NCI-H510A (cell line): ENCODE results near the gene COL12A1.

Source experiments
- DNase-seq: peaks from one replicate; lab custom pipeline; 2025; lab: John Stamatoyannopoulos, UW

Gene COL12A1

DNA sequence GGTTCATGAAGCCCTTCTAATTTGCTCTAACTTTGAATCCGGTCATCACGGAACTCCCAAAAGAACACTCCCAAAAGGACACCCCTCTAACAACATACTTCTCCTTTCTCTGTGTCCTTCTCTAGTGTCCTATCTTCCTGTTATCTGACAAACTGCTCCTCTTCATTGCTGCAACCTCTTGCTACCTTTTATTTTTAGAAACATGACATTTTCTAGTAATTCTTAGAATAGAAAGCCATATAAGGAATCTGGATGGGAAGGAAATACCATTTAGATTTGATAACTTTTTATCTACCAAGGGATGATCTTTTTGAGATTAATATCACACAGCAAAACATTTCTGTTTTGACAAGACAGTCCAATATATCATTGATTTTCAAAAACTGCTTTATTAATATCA lies 63.1 kb downstream of the COL12A1 start:
- DNase-seq, result no peak

DNA sequence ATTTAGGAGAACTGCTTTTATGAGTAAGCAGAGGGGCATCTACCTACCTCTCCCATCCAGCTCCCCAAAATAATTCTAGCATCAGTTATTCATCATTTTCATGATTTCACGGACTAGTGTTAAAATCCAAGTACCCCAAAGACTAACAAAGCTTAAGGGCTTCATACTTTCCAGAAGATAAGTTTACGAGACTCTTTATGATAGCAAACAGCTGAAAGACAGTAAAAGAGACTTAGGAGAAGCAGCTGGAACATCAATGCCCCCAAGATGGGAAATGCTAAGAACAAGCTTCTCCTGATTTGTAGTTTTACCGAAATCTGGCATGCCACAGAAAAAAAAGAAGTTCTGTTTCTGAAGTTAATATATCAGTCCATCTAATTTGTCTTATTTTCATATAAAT lies 70.0 kb downstream of the COL12A1 start:
- no peak for DNase-seq

DNA sequence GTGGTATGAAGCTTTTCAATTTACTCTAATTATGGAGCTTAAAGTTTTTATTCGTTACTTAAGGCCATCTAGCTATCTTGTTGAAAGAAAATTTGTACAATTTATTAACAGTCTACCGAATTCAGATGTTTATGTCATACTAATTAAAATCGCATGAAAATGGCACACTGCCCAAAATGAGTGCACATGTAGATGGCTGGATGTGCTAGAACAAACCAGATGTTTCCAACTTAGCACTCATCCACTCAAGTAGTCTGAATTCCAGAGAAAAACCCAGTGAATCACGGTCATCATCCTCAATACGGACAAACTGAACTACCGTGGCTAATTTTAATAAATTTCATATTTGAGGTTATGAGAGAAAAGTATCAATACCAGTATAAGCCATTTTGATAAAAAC lies 70.4 kb downstream of the COL12A1 start:
- no peak for DNase-seq

DNA sequence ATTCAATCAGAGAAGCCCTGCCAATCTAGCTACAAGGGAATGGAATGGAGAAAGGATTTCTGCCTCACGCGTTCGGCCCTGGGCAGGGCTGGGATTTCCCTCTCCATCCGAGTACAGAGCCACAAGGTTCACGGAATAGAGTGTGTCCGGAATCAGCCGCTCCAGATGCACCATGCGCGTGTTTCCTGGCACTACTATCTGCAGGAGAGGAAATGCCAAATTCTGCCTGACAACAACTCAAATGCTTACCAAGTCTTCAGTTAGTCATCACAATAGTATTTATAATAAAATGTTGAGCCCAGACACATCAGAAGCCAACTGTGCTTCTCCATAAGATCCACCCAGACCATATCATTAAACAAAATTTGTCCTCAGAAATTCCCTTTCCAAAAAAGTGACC lies 75.1 kb downstream of the COL12A1 start:
- DNase-seq, result no peak

DNA sequence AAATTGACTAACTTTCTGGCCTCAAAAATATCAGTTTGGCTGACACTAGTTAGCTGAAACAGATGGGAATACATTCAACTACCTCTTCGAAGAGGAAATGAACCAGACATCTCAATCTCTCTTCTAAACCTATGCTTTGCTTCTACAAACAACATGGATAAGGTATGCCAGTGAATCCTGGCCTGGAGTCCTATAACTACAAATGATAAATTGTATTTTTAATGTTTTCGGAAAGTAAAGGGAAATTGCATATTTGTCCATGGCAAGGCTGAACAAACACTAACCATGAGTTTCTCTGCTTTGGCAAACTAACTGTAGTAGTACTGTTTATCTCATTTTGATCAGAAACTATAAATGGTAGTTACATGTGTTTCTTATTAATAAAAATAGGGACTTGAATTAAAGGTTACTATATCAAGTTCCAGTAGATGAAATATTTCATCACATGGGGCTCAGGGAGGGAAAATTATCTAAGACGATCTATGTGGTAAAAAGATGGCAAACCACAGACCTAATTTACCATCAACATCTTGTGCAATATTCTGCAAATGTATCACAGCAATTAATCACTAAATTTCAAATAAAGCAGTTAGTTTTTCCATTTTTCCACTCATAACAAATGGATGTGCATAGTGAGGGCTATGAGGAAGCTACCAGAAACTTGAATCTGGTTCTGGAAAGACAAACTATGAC lies 76.8 kb downstream of the COL12A1 start:
- DNase-seq, result no peak

DNA sequence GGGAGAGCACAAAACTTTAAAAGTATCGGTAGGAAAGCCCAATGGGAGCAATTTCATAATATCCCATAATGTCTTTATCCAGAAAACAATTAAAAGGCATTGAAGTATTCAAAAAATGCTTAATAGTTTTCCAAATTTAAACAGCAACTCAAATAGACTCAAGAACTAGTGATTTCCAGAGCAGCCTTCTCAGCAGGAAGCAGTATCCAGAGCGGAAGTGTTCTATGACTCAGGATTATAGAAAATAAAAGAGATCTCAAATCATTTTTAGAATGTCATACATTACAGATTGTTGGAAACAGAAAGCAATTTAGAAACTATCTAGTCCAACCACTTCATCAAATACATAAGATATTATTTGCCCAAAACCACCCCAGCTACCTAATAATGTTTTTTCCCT lies 79.3 kb downstream of the COL12A1 start:
- no peak for DNase-seq

DNA sequence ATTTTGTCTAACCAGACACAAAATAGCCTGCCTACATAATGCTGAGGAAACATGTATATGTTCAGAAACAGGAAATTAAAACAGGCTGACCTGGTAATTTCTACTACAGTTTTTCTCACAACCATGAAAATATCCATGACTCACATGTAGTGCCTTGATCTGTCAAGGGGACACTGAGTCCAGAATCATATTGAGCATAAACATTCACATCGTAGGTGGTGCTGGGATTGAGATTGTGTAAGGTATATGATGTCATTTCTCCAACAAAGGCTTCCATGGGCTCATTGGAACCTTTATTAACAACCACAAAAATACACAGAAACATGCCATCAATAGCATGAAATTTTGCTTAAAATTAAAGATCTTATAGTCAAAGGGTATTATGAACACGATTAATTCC lies 80.9 kb downstream of the COL12A1 start:
- DNase-seq, result no peak

DNA sequence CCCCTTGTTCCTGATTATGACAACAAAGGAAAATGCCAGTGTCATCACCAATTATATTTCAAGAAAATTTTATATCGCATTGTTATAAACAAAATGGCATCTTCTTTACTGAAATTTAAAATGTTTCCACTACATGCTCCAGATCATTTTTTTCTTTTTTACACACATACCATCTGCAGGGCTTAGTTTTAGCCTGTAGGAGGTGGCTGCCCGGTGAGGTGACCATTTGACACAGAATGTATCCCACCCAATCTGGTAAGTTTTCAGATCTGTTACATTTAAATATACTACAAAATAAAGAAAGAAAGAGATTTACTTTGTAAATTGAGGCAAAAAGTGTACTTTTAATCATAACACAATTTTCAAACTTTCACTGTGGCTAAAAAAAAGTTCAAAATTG lies 81.8 kb downstream of the COL12A1 start:
- no peak for DNase-seq

DNA sequence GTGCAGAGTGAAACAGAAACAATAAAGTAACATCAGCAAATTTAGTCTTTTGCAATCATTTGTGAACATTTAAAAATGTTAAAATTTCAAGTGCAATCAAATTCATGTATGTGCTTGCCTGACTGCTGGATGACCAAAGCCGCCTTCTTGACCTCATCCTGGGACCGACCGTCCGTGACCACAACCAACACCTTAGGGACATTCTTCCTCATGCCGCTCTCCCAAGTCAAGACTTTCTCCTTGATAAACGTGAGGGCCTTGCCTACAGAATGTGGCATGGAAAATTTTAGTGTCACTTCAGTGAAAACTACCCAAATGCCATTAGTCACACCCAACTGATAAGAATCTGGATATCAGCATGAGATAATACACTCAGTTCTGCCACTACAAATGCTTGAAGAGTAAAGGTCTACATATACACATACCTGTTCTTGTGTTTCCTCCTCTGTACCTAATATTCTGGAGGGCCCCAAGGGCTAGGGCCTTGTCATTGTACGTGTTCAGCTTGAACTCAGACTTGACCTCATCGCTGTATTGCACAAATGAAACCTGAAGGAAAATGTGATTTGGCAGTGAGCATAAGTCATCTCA lies 86.8 kb downstream of the COL12A1 start:
- DNase-seq, result no peak

DNA sequence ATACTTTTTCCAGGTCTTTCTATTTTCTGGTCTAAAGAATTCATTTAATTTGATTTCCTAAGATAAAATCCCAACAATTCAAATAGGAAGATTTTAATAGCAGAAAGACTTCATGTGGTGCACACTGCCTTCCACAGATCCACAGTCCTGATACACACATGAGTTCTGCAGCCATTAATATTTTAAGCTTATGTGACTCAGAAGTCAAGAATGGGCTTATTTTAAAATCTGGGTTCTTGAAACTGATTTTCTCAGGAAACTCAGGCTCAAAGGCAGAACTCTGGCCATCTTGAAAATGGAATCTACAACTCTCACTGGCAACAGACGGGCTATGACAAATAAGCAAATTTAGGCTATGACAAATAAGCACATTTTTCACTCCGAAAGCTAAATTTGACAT lies 88.2 kb downstream of the COL12A1 start:
- DNase-seq, result no peak

DNA sequence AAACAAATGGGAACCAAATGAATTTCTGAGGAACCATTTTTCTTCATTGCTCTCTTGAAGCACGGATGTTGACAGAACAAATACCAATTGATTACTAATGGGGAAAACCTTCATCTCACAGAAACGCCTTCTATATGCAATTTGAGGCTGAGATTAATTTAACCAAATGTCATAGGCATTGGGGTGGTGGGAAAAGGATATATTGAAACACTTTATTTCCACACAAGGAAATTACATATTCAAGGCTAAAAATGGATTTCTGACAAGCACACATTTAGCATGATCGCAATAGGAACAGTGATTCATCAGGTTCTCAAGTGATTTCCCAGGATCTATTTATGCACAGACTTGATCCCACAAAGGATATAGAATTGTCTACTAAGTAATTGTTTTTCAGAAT lies 88.9 kb downstream of the COL12A1 start:
- DNase-seq, result no peak

DNA sequence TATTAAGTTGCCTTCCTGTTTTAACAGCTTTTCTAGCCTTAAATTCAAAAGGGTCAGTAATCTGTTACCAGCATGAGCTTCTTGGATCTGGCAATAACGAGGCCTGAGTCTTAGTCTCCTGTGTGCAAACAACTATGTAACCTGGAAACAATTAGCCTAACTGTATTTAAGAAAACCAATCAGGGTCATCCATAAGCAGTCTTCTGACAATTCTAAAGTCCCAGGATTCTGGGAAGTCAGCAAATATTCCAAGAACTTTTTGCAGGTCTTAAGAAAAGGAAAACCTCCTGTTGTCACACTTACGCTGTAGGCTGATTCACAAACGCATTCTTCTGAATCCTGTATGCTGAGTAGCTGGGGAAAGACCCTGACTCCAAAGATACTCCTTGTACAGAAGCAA lies 90.4 kb downstream of the COL12A1 start:
- no peak for DNase-seq

DNA sequence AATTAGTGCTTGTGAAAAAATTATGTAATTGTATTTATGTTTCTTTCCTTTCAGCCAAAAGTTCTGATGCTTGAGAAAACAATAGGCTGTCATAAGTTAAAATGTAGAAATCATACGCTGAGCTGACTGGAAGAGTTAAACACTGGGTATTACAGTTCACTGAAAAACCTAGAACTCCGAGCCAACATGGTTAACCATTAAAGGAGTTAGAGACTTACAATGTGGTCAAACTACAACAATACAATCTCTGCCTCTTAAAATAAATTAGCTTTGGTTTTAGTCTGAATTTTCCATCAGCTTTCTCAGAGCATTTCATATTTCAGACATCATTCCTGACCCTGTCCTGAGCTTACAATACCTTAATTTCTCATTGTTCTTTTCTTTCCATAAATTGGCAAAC lies 91.0 kb downstream of the COL12A1 start:
- no peak for DNase-seq

DNA sequence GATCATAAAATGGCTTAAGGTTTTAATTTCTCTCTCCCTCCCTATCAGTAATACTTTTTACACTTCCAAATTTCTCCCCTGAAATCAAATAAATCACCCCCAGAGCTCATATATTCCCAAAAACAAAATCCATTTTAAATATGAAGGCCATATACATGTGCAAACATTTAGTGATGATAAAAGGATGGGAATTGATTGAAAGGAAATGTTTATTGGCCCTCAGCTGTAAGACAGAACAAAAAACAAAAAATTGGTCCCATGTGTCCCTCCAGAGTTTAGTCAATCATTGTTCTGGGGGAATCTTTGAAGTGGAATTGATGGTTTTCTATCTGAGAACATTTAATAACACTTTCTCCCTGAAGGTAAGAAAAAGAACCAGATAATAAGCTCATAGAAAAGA lies 91.7 kb downstream of the COL12A1 start:
- no peak for DNase-seq

DNA sequence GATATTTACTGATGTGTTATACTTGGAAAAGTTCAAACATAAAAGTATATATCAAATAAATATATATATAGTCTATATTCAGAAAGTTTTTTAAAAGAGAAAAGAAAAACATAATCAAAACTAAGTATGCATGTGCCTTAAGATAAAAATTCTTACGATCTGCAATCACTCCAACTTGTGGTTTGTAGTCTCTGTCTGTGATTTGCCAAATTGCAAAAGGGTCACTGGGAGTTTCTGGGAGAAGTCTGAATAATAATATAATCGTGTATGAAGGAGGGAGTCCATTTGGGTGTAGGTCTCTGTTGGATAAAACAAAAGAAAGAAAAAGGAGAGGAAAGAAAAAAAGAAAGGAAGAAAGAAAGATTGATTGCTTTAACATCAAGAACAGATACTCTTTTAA lies 92.4 kb downstream of the COL12A1 start:
- DNase-seq, result no peak

DNA sequence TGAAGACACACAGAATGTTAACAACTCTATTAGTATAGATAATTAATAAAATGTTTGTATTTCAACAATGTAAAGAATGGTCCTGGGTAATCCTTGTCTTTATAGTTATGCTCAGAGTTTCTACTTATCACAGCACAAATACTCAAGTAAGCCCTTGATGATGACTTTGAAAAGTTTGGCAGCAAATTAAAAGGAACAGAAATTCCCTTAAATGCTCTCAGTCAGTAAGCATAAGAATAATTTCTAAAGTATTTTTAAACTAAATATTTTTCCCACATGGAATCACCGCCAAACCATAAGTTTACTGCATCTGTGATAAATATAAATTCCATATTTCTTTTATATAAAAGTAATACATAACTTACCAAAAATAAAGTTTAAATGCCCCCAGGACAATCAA lies 96.1 kb downstream of the COL12A1 start:
- DNase-seq, result no peak

DNA sequence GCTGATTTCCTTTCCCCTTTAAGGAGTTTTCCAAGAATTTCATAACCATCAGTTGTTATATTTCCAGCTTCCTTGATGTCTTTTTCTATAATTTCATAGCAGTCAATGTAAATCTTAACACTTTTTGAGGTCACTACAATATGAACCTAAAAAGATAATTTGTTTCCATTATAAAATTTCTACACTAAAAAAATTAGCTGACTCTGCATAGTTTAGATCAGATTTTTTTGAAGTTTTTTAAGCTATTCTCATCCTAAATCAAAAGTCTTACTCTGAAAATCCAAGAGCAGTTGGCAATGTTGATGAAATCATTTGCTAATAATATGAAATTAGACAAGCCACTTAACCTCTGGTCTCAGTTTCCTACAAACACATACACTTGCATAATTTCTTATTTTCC lies 96.8 kb downstream of the COL12A1 start:
- no peak for DNase-seq

DNA sequence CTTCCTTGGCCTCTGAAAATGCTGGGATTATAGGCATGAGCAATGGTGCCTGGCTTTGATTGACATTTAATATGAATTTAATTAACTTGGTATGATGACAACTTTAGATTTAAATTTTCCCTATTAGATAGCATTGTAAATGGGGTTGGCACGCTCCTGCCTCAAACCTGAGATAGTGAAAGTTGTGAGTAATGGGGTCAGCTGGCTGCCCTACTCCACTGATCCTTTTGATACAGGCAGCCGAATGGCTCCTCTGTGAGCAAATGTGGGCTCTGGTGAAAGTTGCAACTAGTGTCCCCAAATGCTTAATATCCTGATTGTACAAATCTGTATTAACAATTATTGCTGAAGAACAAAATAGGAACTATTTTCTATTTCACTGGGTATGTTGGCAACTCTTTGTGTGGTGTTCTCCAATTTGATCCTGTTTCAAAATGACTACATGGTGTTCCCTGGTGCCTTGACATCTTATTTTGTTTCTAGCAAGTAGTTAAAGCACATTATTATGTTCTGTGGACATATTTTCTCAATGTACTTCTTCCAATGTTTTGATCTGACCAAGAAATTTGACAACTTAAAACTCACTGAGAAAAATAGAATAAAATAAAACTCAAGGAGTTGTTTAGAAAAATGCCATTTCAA lies 97.4 kb downstream of the COL12A1 start:
- no peak for DNase-seq

DNA sequence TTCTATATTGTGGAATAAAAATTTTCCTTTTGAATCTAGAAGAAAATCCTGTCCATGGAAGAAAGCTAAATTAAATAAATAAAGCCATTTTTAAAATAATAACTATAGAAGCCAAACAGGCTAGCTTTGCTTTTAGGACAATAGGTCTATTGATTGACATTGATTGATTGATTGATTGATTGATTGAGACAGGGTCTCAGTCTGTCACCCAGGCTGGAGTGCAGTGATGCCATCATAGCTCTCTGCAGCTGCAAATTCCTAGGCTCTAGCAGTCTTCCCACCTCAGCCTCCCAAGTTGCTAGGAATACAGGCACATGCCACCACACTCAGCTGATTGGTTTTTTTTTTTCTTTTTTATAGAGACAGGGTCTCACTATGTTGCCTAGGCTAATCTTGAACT lies 97.9 kb downstream of the COL12A1 start:
- no peak for DNase-seq

DNA sequence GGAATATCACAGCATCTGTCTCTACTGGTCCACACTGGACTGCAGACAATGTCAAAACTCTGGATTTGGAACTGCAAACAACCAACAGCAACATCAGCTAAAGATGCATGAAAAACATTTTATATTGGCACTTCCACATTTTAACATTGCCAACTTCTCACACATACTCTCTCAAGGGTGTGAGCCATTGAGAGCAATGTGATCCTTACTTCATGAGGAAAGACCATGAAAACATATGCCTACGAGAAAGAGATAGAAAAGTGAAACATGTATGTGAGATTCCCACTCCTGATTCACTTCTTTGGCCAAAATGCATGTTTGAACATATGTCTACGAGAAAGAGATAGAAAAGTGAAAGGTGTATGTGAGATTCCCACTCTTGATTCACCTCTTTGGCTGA lies 99.4 kb downstream of the COL12A1 start:
- DNase-seq, result no peak

DNA sequence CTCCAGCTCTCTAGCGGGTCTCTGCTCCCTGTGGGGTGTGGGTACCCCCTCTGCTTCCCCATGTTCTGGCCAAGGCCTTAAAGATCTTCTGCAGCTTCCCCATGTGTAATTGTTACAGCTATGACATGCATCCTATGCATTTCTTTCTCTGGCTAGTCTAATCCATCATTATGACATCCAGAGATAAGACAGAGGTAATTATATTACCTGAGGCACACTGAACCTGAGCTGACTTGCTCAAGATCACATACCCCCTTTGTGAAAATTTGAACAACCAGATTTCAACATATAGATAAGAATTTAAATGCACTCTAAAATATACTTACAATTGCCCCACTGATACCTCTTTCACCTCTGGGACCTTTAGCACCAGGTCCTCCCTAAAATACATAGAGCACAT lies 102.4 kb downstream of the COL12A1 start:
- DNase-seq, result no peak

DNA sequence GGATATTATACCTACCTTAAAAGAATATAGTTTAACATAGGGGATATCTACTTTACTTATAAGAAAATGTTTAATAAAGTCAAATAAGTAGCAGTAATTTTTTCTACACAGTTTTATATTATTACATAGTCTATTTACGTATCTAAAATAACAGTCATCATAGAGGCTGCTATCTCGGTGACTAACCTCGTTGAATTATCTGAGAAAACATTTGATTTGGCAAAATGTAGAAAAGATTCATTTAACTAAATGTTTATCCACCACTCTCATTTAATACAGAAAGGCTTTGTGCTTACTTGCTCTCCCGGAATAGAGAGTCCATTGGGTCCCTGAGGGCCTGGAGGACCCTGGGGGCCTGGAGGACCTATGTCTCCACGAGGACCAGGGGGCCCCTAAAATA lies 103.6 kb downstream of the COL12A1 start:
- DNase-seq, result no peak

DNA sequence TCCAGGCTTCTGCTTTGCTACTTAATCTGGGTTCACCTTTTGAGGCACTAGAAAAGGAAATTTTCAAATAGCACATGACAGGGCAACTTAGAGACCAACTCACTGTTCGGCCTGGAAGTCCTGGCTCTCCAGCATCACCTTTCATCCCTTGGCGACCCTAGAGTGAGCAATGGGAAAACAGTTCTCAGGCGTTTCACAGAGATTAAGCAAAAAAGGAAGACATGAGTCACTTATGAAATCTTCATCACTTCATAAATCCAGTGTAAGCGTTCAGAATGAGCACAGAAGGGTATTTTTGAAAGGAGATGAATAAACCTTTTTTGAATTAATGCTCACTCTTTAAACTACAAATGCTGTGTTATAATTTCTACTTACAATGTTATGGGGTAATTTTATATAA lies 104.0 kb downstream of the COL12A1 start:
- no peak for DNase-seq

DNA sequence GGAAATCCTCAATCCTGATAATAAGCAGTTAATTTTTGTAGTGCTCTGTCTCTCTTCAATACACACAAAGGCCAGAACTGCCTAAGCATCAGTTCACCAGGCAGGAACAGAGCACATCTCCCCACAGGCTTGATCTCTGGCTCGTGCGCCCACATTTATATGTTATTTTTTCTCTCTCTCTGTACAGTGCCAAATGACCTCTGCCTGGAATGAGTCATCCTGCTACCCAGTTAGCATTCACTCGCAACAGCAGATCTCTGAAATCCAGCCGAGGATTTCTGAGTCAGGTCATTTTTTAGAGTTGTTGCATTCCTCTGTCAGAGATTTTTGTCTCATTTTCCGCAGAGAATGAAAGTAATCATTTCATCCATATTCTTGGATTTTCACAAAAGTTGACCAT lies 107.1 kb downstream of the COL12A1 start:
- no peak for DNase-seq
